Activated T-helper 2 cell treated with anti-CD3 and anti-CD28 coated beads, Interferon-gamma antibody, Interleukin-2, Interleukin-4, amounts not matched to agents 10 μg/mL and 5 μg/mL and 100 μg/mL, durations not matched to agents 14 hours and 24 hours and 36 hours (primary cell): ENCODE data around the gene RNASE11. TPM values are rescaled to one million over a fixed set of nuclear protein-coding genes. Genes with fewer than 3 reads are reported as not detected.
"Not testable (repeated sequence)": the region's sequence is repeated elsewhere in the genome, so short reads cannot be mapped to it uniquely, and the experiment has no call there.

ENCODE experiments used
- DNase-seq: peaks from one replicate; pipeline ENCODE4 v3.0.0; 2021; ENCODE audit warnings: low spot score
- H3K27ac Mint-ChIP-seq: one replicate; pipeline ENCODE4 v1.8.0; 2021; ENCODE audit warnings: mixed read lengths
- H3K27me3 Mint-ChIP-seq: one replicate; pipeline ENCODE4 v1.8.0; 2021; ENCODE audit warnings: low read depth, mixed read lengths
- H3K36me3 Mint-ChIP-seq: one replicate; pipeline ENCODE4 v1.8.0; 2021; ENCODE audit warnings: low read depth, mixed read lengths
- H3K4me1 Mint-ChIP-seq: one replicate; pipeline ENCODE4 v1.8.0; 2021; ENCODE audit warnings: low read depth, mixed read lengths
- H3K4me3 Mint-ChIP-seq: one replicate; pipeline ENCODE4 v1.8.0; 2021; ENCODE audit warnings: low read depth, mild to moderate bottlenecking, moderate library complexity, mixed read lengths
- H3K9me3 Mint-ChIP-seq: one replicate; pipeline ENCODE4 v1.8.0; 2021; ENCODE audit warnings: mixed read lengths
- intact Hi-C: fragments of 100-400 bp; cut with micrococcal nuclease; formaldehyde crosslinking; loops from one replicate; pipeline ENCODE4 v1.15.1; 2023
- total RNA-seq: library from RNA; stranded (reverse); gene quantifications from 2 replicates; pipeline ENCODE4 v1.2.3, GENCODE V29; 2022

Gene RNASE11
- total RNA-seq, 1 donor from 2014 or later = not detected

DNA sequence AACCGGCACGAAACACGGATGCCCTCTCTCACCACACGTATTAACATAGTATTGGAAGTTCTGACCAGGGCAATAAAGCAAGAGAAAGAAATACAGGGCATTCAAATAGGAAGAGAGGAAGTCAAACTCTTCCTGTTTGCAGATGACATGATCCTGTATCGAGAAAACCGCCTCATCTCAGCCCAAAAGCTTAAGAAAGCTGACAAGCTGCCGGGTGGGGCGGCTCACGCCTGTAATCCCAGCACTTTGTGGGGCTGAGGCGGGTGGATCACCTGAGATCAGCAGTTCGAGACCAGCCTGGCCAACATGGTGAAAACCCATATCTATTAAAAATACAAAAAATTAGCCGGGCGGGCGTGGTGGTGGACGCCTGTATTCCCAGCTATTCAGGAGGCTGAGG is 36.0 kb upstream of the RNASE11 start:
- Mint-ChIP-seq H3K9me3 (no peaks in the 10 kb centered on the region), H3K4me1 (peaks cover 57% of the 10 kb centered on the region), H3K27me3 (peaks cover 46% of the 10 kb centered on the region), H3K27ac (no peak overlapping the region), H3K36me3 (peaks cover 3% of the 10 kb centered on the region), H3K4me3 (peak overlapping the region; percentile 11)
- intact Hi-C loops = no loop called here
- DNase-seq = no peak

DNA sequence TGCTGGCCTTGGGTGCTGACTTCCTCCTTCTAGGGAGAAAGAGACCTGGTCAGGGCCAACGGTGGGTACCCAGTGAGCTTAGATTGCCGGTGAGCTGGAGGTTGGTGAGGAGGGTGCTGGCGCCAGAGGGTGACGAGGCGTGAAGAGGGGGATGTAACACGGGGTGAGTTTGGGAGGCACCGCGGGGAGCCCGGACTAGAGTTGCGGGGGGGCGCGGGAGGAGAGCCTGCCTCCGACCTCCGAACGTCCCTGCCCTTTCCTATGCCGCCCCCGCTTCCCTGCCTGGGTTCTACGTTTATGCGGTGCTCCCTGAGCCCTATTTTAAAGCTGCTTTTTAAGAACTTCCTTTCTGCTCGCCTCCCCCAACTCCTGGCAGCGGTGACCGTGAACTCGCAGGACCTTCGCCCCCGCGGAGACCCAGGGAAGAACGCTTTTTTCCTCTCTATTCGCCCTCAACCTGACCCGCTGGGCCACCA is 35.1 kb upstream of the RNASE11 start:
- no peak for DNase-seq
- peaks cover 3% of the 10 kb centered on the region for H3K36me3 Mint-ChIP-seq
- peak overlapping the region; percentile 15 for H3K27ac Mint-ChIP-seq
- H3K4me3 Mint-ChIP-seq = peak overlapping the region; percentile 51
- peaks cover 41% of the 10 kb centered on the region for H3K27me3 Mint-ChIP-seq
- no peaks in the 10 kb centered on the region for H3K9me3 Mint-ChIP-seq
- intact Hi-C loops = no loop called here
- peaks cover 52% of the 10 kb centered on the region for H3K4me1 Mint-ChIP-seq

DNA sequence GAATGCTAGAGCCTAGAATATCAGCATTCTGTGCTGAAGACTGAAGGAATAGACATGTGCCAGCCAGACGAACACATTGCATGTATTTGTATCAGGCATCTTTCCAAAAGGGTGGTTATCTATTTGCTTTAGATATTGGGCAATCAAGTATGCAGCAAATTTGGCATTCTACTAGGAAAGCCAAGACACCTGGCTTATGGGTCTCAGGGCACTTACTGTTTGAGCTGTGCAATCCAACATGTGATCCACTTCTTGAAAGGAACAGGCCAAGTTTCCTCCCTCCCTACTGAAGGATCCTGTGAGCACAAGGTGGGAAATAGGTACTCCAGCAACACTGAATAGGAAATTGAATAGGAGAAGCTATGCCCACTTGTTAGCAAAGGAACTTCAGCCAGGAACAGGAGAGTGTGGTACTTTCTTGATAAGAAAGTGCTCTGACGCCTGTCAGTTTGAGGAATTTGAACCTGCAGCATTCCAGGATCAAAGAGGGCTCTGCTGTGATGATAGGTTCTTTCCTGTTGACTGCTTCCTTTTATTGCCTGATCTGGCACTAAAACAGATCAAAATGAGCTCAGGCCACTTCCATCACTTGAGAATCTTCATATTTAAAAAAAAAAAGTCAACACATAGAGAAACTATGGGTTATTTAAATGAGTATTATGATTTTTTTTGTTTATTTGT is 33.1 kb upstream of the RNASE11 start:
- H3K27me3 Mint-ChIP-seq = peaks cover 22% of the 10 kb centered on the region
- DNase-seq = no peak
- H3K9me3 Mint-ChIP-seq = no peaks in the 10 kb centered on the region

DNA sequence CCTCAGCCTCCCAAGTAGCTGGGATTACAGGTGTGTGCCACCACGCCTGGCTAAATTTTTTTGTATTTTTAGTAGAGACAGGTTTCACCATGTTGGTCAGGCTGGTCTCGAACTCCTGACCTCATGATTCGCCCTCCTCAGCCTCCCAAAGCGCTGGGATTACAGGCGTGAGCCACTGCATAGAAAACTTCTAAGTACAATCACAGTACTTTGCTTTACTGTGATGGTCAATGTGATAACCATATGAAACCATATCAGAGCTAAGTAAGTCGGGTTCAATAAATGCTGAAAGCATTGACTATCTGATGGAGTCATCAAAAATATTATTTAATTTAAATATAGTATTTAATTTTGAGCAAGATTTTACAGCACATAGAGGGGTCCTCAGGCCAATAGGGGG is 31.9 kb upstream of the RNASE11 start:
- H3K27ac Mint-ChIP-seq, H3K4me3 Mint-ChIP-seq, intact Hi-C loops, DNase-seq, H3K36me3 Mint-ChIP-seq, H3K9me3 Mint-ChIP-seq: not testable (repeated sequence)
- Mint-ChIP-seq H3K27me3 (peaks cover 12% of the 10 kb centered on the region), H3K4me1 (peaks cover 31% of the 10 kb centered on the region)

More for the DNA sequence above, 33.1 kb upstream of the RNASE11 start:
- Mint-ChIP-seq H3K4me1 (peaks cover 43% of the 10 kb centered on the region), H3K4me3 (no peak overlapping the region), H3K36me3 (peaks cover 3% of the 10 kb centered on the region), H3K27ac (no peak overlapping the region)
- intact Hi-C loops = no loop called here

DNA sequence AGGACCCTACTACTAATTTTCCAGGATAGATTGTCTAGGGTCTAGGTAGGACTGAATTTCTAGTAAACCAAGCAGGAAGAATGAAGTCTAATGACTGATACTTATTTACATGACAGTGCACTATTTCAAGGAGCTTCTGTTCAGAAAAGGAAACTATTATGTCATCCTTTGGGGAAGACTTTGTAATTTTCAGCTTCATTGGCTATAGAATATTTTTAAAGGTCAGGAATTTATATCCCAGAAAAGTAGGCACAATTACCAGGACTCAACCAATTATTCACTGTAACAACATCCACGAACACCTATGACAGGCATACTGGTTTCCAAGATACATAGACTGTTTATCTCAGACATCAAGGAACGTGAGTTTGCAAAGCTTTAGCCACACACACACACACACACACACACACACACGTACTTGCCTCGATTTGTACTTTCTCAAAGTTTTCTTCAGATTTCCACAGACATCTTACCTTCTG is 30.5 kb upstream of the RNASE11 start:
- no peaks in the 10 kb centered on the region for H3K9me3 Mint-ChIP-seq
- H3K4me1 Mint-ChIP-seq = peaks cover 24% of the 10 kb centered on the region
- peaks cover 3% of the 10 kb centered on the region for H3K36me3 Mint-ChIP-seq
- H3K27ac Mint-ChIP-seq = no peak overlapping the region
- no peak overlapping the region for H3K4me3 Mint-ChIP-seq
- intact Hi-C loops = no loop called here
- DNase-seq = no peak
- peaks cover 9% of the 10 kb centered on the region for H3K27me3 Mint-ChIP-seq

DNA sequence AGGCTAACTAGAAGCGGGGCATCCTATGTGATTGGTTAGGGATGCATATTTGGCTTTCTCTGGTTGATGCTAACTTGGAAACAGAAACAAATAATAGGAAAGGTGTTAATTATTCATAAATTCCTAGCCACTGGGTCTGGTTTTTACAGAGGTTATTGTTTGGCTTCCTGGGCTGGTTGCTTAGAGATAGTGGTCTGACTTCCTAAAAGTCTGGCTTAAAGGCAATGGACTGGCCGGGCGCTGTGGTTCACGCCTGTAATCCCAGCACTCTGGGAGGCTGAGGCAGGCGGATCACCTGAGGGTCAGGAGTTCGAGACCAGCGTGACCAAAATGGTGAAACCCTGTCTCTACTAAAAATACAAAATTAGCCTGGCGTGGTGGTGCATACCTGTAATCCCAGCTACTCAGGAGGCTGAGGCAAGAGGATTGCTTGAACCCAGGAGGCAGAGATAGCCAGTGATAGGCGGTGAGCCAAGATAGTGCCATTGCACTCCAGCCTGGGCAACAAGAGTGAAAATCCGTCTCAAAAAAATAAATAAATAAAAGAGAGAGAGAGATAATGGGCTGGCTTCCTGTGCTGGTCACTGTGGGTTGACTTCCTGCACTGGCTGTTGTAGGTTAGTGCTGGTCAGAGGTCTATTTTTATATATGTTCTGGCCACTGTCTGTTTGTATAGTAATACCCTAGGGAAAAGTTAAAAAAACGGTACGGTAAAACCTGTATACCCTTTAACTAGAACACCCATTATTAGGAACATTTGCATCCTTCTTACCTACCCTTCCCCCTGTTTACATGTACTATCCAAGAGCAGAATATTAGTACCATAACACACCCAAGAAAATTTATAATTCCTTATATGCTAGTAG is 29.6 kb upstream of the RNASE11 start:
- Mint-ChIP-seq H3K36me3 (peaks cover 3% of the 10 kb centered on the region), H3K4me3 (no peak overlapping the region), H3K27me3 (peaks cover 9% of the 10 kb centered on the region), H3K4me1 (peaks cover 15% of the 10 kb centered on the region), H3K9me3 (no peaks in the 10 kb centered on the region), H3K27ac (no peak overlapping the region)
- intact Hi-C loops = no loop called here
- no peak for DNase-seq

DNA sequence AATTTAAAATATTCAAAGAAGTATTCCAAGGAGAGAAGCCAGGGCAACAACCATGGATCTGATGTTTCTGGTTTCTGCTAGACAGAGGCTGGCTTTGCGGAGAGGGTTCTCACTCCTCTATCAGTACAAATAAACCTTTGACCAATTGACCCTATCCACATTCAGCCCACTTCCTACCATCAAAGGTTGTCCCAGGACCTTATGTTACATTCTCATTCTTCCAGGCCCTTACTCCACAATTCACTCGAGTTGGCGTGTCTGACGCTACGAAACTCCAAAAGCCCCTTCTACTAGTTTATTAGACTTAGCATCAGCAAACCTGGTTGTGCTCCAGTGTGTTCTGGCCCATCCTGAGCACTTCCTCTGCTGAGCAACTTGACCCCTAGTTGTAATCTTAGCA is 28.2 kb upstream of the RNASE11 start:
- Mint-ChIP-seq H3K4me3 (no peak overlapping the region), H3K27me3 (peaks cover 9% of the 10 kb centered on the region), H3K4me1 (peaks cover 14% of the 10 kb centered on the region), H3K9me3 (no peaks in the 10 kb centered on the region), H3K27ac (no peak overlapping the region), H3K36me3 (no peaks in the 10 kb centered on the region)
- DNase-seq = no peak
- intact Hi-C loops = no loop called here

DNA sequence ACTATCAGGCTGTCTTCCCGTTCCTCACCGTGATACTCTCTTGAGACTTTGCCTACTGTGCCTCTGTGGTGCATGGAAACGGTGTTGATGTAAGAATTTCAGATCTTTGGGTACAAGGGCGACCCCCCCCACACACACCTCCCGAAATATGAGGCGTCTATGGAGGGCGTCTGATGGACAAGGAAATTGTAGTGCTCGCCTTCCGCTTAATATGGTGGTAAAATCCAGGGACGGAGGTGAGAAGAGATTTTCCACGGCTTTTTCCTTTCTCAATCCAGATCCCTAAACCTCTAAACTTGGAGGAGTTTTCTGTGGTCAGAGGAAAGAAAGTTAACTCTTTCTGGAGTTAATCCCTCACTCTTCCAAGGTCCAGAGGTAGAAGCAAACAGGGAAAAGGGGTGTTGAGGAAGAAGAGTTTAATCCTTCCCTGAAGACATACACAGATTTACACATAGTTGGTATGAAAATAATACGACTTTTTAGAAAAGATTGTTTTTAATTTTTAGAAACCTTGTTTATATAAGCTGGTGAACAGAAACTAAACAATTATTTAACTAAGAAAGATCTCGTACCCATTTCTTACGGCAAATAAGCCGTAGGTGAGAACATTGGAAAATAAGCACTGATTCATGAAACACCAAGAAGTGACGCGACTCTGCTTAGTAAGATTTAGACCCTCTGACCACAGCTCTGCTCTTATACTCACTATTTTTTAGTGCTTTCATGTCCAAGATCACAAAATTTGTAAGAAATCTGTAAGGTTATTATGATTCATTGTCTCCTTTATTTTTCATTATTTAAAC is 26.4 kb upstream of the RNASE11 start:
- Mint-ChIP-seq H3K4me1 (peaks cover 14% of the 10 kb centered on the region), H3K9me3 (no peaks in the 10 kb centered on the region), H3K27ac (peak overlapping the region; percentile 18), H3K4me3 (no peak overlapping the region), H3K27me3 (peaks cover 8% of the 10 kb centered on the region), H3K36me3 (no peaks in the 10 kb centered on the region)
- no peak for DNase-seq
- intact Hi-C loops = no loop called here

DNA sequence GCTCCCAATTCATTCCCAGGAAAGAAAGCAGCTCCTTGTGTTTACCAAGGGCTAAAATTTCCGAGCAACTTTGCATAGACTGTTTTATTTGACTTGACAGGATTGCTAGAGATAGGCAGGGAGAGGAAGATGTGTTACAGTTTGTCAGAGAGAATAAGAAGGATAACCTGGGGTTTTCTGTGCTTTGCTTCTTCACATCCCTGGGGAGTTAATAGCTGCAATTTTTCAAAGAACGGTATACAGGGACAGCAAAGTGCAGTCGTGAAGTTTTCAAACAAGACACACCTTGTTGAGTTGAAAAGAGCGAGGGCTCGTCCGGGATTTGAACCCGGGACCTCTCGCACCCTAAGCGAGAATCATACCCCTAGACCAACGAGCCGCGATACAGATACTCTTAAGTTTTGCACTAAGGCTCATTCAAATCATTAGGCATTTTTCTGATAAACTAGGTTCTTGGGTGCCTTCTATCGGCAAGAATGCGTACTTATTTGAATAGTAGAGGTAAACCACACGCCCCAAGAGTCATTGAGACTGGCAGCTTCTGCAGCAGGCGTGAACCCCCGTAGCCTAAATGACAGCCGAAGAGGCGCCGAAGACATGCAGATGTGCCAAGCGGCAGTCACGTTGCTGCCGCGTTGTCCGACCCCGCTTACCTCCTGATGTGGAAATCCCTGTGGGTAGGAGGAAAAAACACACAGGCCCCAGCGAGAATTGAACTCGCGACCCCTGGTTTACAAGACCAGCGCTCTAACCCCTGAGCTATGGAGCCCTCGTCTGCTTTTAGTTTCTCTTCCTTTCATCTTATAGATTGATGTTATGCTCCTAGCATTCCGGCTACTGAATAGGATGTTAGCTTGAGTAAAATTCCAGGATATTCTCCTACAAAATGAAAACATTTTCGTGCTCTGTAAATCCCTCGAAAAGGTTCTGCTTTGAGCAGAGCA is 25.6 kb upstream of the RNASE11 start:
- intact Hi-C loops = loop anchor here (1.0 to 2.0 kb wide), 9 partner anchors 12 to 280 kb away; partner anchors contain the start of genes APEX1, CCNB1IP1, OSGEP and PARP2
- Mint-ChIP-seq H3K4me1 (peaks cover 14% of the 10 kb centered on the region), H3K4me3 (no peak overlapping the region), H3K36me3 (no peaks in the 10 kb centered on the region), H3K27ac (no peak overlapping the region), H3K9me3 (no peaks in the 10 kb centered on the region), H3K27me3 (peaks cover 2% of the 10 kb centered on the region)
- DNase-seq = peak; percentile 83

DNA sequence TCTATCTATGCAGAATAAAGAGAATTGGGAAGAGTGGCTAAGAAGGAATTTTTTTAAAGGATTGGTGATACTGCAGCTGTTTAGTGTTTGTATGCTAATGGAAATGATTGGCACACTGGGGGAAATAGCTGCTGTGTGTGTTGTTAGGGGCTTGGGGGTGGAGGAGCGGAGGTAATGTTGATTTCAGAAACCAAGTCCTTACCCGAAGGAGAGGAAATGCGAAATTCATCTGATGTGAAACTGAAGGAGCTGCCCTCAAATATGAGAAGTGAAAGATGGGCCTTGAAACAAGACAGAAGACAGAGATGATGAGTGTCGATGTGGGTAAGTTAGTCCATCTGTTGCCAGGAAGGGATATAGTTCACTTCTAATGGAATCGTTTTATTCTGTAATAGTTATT is 24.6 kb upstream of the RNASE11 start:
- peaks cover 10% of the 10 kb centered on the region for H3K4me1 Mint-ChIP-seq
- no peak overlapping the region for H3K4me3 Mint-ChIP-seq
- intact Hi-C loops = loop anchor here (2.0 kb wide), 1 partner anchor 158 kb away; the partner anchor contains the start of genes APEX1 and OSGEP
- no peaks in the 10 kb centered on the region for H3K36me3 Mint-ChIP-seq
- H3K27ac Mint-ChIP-seq = no peak overlapping the region
- no peak for DNase-seq
- no peaks in the 10 kb centered on the region for H3K9me3 Mint-ChIP-seq
- H3K27me3 Mint-ChIP-seq = no peaks in the 10 kb centered on the region

DNA sequence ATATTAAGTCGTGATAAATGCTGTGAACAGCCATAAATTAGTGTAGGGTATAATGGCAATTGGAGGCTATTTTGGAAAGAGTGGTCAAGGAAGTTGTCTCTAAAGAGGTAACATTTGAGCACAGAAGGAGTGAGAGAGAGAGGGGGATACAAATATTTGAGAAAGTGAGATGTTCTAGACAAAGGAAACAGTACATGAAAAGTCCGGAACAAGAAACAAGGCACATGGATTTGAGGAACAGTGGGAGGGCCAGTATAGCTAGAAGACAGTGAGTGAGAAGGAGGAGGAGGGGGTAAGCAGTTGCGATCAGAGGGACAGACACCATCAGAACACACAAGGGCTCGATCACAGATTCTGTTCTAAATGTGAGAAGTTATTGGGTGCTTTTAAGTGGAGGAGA is 23.5 kb upstream of the RNASE11 start:
- DNase-seq = no peak
- Mint-ChIP-seq H3K4me3 (no peak overlapping the region), H3K27ac (no peak overlapping the region), H3K9me3 (no peaks in the 10 kb centered on the region), H3K27me3 (no peaks in the 10 kb centered on the region), H3K4me1 (peaks cover 7% of the 10 kb centered on the region), H3K36me3 (no peaks in the 10 kb centered on the region)
- intact Hi-C loops = no loop called here
